SU-DHL-6 (cell line): ENCODE measurements around the gene CLCN4.

Source experiments
- EZH2phosphoT487 ChIP-seq: fragments of 200-600 bp; sonication (generic), shearing (Covaris generic); conservative IDR thresholded peaks from 2 replicates; pipeline ENCODE4 v1.6.1; 2018; ENCODE audit warnings: mild to moderate bottlenecking, antibody characterized with exemption, low read length, moderate library complexity, mixed read lengths
- TF ChIP-seq, protein P1 (sequence below): fragments of 200-600 bp; sonication (generic); IDR thresholded peaks from one replicate; pipeline ENCODE4 v1.5.1; 2017; ENCODE audit warnings: antibody characterized with exemption, mild to moderate bottlenecking, low read length, moderate library complexity; ENCODE audit not compliant: insufficient read depth, poor library complexity, severe bottlenecking

- TF ChIP-seq, protein P1, sequence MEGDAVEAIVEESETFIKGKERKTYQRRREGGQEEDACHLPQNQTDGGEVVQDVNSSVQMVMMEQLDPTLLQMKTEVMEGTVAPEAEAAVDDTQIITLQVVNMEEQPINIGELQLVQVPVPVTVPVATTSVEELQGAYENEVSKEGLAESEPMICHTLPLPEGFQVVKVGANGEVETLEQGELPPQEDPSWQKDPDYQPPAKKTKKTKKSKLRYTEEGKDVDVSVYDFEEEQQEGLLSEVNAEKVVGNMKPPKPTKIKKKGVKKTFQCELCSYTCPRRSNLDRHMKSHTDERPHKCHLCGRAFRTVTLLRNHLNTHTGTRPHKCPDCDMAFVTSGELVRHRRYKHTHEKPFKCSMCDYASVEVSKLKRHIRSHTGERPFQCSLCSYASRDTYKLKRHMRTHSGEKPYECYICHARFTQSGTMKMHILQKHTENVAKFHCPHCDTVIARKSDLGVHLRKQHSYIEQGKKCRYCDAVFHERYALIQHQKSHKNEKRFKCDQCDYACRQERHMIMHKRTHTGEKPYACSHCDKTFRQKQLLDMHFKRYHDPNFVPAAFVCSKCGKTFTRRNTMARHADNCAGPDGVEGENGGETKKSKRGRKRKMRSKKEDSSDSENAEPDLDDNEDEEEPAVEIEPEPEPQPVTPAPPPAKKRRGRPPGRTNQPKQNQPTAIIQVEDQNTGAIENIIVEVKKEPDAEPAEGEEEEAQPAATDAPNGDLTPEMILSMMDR: no peak
- TF ChIP-seq EZH2phosphoT487: no peak
These were observed 98.0 kb downstream of the CLCN4 start for GRCh38 chrX:10254739-10255138.
